Neural progenitor cell (in vitro differentiated cells): ENCODE results near the gene ZDHHC17.

ENCODE experiments used
- CTCF ChIP-seq: fragments of 200-600 bp; sonication (generic); IDR thresholded peaks from 2 replicates; pipeline ENCODE4 v1.5.1; 2017; ENCODE audit warnings: antibody characterized with exemption, mild to moderate bottlenecking
- EZH2 ChIP-seq: fragments of 200-600 bp; sonication (generic); IDR thresholded peaks from 2 replicates; pipeline ENCODE4 v1.6.1; 2017; ENCODE audit warnings: antibody characterized with exemption, mild to moderate bottlenecking, moderate library complexity

GRCh38 chr12:76878899-76879709 lies 115.2 kb downstream of the ZDHHC17 start, which contains the start of gene CSRP2:
- peak; percentile 41 for TF ChIP-seq CTCF
- TF ChIP-seq EZH2 = no peak
